Astrocyte of the cerebellum (primary cell): ENCODE data around the gene GABRG3.

Experiments
- DNase-seq: peaks from one replicate; pipeline ENCODE4 v3.0.0-alpha.2; 2011; ENCODE audit warnings: low read depth
- H3K4me3 ChIP-seq: 2 replicates; pipeline ENCODE4 v1.5.1; 2011; ENCODE audit warnings: mild to moderate bottlenecking, low read depth, low read length, moderate library complexity
- CTCF ChIP-seq: IDR thresholded peaks from 2 replicates; pipeline ENCODE4 v1.5.1; 2012; ENCODE audit warnings: low read length, low read depth, moderate library complexity, mild to moderate bottlenecking; ENCODE audit errors: missing control alignments
- in situ Hi-C: cut with HindIII; loops from 2 replicates; pipeline ENCODE4 v1.10.0; 2017; ENCODE audit warnings: low sequenced_read_pairs

The GABRG3 gene

DNA sequence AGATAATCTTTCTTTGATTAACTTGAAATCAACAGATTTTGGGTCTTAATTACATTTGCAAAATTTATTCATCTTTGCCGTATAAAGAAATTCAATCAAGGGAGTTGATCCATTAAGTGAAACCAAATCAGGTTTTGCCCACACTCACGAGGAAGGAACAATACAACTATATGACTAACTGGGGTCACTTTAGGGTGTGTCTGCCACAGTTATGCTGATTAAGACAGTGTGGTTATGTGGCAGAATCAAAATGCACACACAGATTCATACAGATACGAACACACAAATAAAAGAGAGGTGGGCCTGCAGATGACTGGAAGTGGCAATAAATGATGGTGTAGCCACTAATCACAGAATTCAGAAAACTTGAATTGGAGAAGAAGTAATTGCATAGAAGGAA, 543.5 kb downstream of the GABRG3 start:
- no peak overlapping the region for H3K4me3 ChIP-seq
- DNase-seq = no peak
- TF ChIP-seq CTCF = no peak
- in situ Hi-C loops = loop anchor here (25.0 kb wide), 3 partner anchors 98 to 448 kb away; no protein-coding TSS in a partner anchor

GRCh38 chr15:27527490-27528067, 556.6 kb downstream of the GABRG3 start:
- in situ Hi-C loops = no loop called here
- no peak for TF ChIP-seq CTCF
- DNase-seq = no peak
- H3K4me3 ChIP-seq = no peak overlapping the region

DNA sequence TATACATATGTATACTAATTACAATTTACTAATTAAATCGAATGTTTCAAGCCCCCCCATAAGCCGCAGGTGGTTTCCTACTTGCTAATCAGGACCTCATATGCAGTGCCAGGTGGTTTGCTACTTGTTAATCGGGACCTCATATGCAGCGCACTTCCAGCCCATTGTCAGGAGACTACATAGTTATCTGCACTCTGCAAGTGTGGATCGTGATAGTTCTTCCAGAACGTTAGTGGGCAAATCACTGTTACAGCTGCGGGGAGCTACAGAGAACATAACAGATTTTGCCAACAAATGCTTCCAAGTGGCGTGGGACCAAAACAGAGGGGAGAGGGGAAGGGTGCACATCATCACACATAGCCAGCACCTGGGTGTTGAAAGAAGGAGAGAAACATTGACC, 558.4 kb downstream of the GABRG3 start:
- no peak overlapping the region for H3K4me3 ChIP-seq
- DNase-seq = no peak
- in situ Hi-C loops = no loop called here
- TF ChIP-seq CTCF = no peak

GRCh38 chr15:27530994-27531393, 560.0 kb downstream of the GABRG3 start:
- in situ Hi-C loops = no loop called here
- no peak for TF ChIP-seq CTCF
- no peak for DNase-seq
- no peak overlapping the region for H3K4me3 ChIP-seq

DNA sequence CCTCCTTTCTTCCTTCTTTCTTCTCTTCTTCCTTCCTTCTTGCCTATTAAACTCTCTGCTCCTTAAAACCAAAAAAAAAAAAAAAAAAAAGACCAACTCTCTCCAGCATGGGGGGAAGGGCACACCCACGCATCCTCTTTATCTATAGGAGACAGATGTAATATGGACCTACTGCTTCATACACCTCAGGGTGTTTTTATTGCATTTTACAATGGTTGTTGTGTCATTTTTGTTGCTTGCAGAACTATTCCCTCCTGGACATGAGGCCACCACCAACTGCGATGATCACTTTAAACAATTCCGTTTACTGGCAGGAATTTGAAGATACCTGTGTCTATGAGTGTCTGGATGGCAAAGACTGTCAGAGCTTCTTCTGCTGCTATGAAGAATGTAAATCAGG, 561.4 kb downstream of the GABRG3 start:
- in situ Hi-C loops = no loop called here
- DNase-seq = no peak
- H3K4me3 ChIP-seq = no peak overlapping the region
- no peak for TF ChIP-seq CTCF

DNA sequence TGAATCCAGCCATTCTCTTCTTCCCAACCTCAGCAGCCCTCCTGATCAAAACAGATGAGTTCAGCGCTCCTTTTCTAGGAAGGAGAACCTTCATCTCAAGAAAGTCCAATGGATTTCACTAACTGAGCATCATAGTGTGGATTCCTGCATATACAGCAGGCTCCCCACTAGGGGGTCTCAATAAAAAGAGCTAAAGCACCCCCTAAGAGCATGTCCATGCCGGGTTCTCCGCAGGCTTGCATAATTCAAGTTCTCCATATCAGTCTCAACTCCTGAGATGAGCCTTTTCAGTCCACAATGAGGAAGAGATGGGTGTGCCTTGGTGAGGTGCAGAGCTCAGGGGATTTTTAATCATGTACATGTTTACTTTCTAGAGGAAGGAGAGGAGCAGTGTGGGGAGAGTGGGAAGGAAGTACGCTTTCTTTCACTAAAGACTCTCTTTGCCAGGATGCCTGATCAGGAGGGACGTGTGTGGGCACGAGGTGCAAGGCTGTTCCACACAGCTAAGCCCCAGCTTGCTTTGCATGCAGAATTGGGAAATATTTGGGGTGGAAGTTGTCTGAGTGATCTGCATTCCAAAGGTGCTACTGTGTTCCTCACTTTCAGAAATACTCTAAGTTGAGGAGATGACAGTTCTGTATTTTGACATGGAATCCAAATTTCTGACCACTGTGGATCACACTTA, 564.6 kb downstream of the GABRG3 start:
- H3K4me3 ChIP-seq = no peak overlapping the region
- in situ Hi-C loops = no loop called here
- no peak for DNase-seq
- TF ChIP-seq CTCF = no peak
